Measurements from ENCODE around the gene FMOD.

DNA sequence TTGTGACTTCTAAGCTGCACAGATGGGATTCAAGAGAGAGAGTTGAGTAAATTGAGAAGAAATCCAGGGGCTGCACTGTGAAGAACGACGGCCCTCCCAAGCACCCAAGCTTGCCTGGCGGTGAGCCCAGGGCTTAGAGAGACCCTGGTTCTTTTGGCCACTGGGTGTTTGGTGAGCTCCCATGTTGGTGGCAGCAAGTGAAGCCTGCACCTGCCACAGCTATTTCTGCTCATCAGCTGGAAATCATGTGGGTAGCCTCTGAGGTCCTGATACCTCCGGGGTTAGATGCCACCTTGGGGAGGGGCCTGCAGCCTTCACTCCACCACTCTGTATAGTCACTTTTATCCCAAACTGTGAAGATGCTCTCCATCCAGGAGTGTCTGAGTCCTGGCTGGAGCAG is 51.8 kb downstream of the FMOD start:
- TF ChIP-seq, protein P1, sequence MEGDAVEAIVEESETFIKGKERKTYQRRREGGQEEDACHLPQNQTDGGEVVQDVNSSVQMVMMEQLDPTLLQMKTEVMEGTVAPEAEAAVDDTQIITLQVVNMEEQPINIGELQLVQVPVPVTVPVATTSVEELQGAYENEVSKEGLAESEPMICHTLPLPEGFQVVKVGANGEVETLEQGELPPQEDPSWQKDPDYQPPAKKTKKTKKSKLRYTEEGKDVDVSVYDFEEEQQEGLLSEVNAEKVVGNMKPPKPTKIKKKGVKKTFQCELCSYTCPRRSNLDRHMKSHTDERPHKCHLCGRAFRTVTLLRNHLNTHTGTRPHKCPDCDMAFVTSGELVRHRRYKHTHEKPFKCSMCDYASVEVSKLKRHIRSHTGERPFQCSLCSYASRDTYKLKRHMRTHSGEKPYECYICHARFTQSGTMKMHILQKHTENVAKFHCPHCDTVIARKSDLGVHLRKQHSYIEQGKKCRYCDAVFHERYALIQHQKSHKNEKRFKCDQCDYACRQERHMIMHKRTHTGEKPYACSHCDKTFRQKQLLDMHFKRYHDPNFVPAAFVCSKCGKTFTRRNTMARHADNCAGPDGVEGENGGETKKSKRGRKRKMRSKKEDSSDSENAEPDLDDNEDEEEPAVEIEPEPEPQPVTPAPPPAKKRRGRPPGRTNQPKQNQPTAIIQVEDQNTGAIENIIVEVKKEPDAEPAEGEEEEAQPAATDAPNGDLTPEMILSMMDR (IDR thresholded peaks at IDR 0.05) = no peak
- TF ChIP-seq POLR2A (IDR thresholded peaks at IDR 0.05) = no peak
- TF ChIP-seq POLR2AphosphoS5 (IDR thresholded peaks at IDR 0.05) = no peak
- no peak for TF ChIP-seq EP300 (IDR thresholded peaks at IDR 0.05)
